GM21447 (cell line): ENCODE results near the gene SMIM24.

Source experiments
- ATAC-seq: cut with Tn5 transposase; IDR thresholded peaks from one replicate; pipeline ENCODE4 v1.9.1; 2021; ENCODE audit not compliant: unreplicated experiment

SMIM24 gene

GRCh38 chr19:3475449-3475848 is 4.9 kb downstream of the SMIM24 start:
- no peak for ATAC-seq

GRCh38 chr19:3474614-3475013 is 5.7 kb downstream of the SMIM24 start:
- no peak for ATAC-seq

DNA sequence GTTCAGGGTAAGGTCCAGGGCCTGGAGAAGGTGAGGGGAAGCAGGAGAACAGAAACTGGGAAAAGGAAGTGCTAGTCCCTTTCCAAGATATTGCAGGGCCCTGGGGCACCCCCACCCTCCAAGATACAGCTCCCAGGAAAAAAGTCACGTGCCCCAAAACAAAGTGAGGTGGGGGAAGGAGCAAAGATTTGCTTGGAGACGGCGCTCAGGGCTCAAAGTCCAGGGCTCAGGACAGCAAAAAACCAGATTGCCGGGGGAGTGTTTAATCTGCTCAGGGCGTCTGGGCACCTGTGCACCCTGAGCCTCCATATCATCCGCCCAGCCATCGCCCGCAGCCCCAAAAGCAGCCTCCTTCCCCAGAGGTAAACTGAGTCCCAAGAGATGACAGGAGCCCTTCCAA is 6.3 kb downstream of the SMIM24 start:
- ATAC-seq: no peak

GRCh38 chr19:3471954-3472655 is 8.2 kb downstream of the SMIM24 start:
- ATAC-seq: no peak

- ATAC-seq: no peak
Measured at GRCh38 chr19:3470500-3471128, 9.7 kb downstream of the SMIM24 start.

GRCh38 chr19:3469638-3470499 is 10.5 kb downstream of the SMIM24 start:
- no peak for ATAC-seq

- ATAC-seq: no peak
Measured at GRCh38 chr19:3468211-3468610, 12.1 kb downstream of the SMIM24 start.

DNA sequence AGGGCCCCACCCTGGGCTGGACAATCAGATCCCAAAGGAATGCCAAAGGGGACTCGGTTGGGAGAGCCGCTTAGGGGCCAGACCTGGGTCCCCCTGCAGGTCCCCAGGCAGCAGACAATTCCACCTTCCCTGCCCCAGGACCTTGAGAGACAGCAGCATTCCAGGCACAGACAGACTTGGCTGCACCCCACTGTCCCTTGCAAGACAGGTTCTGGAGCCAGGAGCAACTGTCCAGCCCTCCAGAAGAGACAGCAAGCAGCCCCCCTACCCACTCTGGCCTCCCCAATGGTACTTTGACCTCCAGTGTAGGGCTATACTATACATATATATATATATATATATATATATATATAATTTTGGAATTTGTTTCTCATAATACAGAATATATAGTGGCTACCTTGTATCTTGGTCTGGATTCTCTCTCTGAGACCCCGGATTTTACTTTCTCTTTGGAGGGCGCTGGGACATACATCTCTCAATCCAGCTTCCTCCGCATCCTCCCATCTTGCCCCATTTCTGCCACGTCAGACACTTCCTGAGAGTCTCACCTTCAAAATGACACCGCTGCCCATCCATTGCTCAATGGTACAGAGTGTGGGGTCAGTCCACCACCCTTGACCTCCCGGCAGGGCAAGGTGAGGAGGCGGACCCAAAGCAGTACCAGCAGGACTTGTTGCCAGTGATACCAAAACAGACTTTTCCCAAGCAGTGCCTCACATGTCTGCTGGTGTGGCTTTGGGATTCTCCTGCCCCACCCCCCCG is 12.7 kb downstream of the SMIM24 start:
- ATAC-seq: no peak

DNA sequence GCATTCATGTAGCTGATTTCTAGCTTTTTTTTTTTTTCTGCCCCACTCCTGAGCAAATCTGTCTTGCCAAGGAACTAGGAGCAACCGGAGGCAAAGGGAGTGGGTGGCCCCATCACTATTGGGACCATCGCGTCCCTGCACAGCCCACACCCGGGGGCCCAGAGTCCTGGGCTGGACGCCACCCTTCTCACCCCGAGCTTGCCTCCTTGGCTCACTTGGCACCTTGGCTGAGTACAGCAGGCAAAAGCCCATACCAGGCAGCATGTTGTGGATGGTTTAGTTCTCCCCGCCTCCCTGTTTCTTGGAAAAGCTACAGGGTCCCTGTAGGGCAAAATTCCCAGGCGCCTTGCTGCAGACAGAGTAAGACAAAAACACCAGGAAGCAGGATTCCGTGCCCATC is 13.7 kb downstream of the SMIM24 start:
- no peak for ATAC-seq

GRCh38 chr19:3465552-3465951 is 14.8 kb downstream of the SMIM24 start:
- no peak for ATAC-seq

GRCh38 chr19:3464587-3465235 is 15.6 kb downstream of the SMIM24 start:
- ATAC-seq: no peak

- ATAC-seq: no peak
Measured at GRCh38 chr19:3463714-3464586, 16.4 kb downstream of the SMIM24 start.

GRCh38 chr19:3462991-3463713 is 17.2 kb downstream of the SMIM24 start:
- no peak for ATAC-seq

- ATAC-seq: no peak
Measured at GRCh38 chr19:3459965-3460582, 20.3 kb downstream of the SMIM24 start.

- ATAC-seq: no peak
Measured at GRCh38 chr19:3459089-3459881, 21.0 kb downstream of the SMIM24 start.

- ATAC-seq: no peak
Measured at GRCh38 chr19:3458229-3459088, 21.9 kb downstream of the SMIM24 start.
